GM06990 (cell line): ENCODE measurements around the gene BNC2.

Experiments used
- DNase-seq: peaks from one replicate; pipeline ENCODE4 v3.0.0-alpha.2; 2011; ENCODE audit not compliant: insufficient read length; ENCODE audit errors: extremely low read depth
- H3K27me3 ChIP-seq: replicated peaks from 2 replicates; pipeline ENCODE4 v1.6.0; 2011; ENCODE audit warnings: low read length; ENCODE audit not compliant: control insufficient read depth, insufficient read depth
- H3K36me3 ChIP-seq: 2 replicates; pipeline ENCODE4 v1.5.1; 2011; ENCODE audit warnings: low read length; ENCODE audit not compliant: control insufficient read depth, insufficient read depth
- H3K4me3 ChIP-seq: replicated peaks from 2 replicates; pipeline ENCODE4 v1.5.1; 2011; ENCODE audit warnings: low read depth, mild to moderate bottlenecking, control low read depth, low read length
- CTCF ChIP-seq: IDR thresholded peaks from 2 replicates; pipeline ENCODE4 v1.5.1; 2011; ENCODE audit warnings: low read length, control low read depth, mild to moderate bottlenecking, inconsistent platforms; ENCODE audit not compliant: insufficient read depth, poor library complexity, severe bottlenecking

The BNC2 gene

GRCh38 chr9:16524823-16525222 lies 345.6 kb downstream of the BNC2 start:
- H3K4me3 ChIP-seq = no peak overlapping the region
- no peaks in the 10 kb centered on the region for H3K36me3 ChIP-seq
- H3K27me3 ChIP-seq = no peaks in the 10 kb centered on the region
- TF ChIP-seq CTCF = no peak
- no peak for DNase-seq

GRCh38 chr9:16524078-16524477 lies 346.4 kb downstream of the BNC2 start:
- DNase-seq = no peak
- Histone ChIP-seq H3K36me3 (no peaks in the 10 kb centered on the region), H3K4me3 (no peak overlapping the region), H3K27me3 (no peaks in the 10 kb centered on the region)
- TF ChIP-seq CTCF = no peak

GRCh38 chr9:16521868-16522411 lies 348.5 kb downstream of the BNC2 start:
- no peak for TF ChIP-seq CTCF
- no peak for DNase-seq
- Histone ChIP-seq H3K27me3 (no peaks in the 10 kb centered on the region), H3K36me3 (no peaks in the 10 kb centered on the region), H3K4me3 (no peak overlapping the region)

GRCh38 chr9:16519001-16519400 lies 351.5 kb downstream of the BNC2 start:
- Histone ChIP-seq H3K27me3 (no peaks in the 10 kb centered on the region), H3K4me3 (no peak overlapping the region), H3K36me3 (no peaks in the 10 kb centered on the region)
- no peak for DNase-seq
- TF ChIP-seq CTCF = no peak

GRCh38 chr9:16516891-16517290 lies 353.6 kb downstream of the BNC2 start:
- H3K4me3 ChIP-seq = no peak overlapping the region
- TF ChIP-seq CTCF = no peak
- H3K36me3 ChIP-seq = no peaks in the 10 kb centered on the region
- no peaks in the 10 kb centered on the region for H3K27me3 ChIP-seq
- no peak for DNase-seq

- no peak for TF ChIP-seq CTCF
- no peaks in the 10 kb centered on the region for H3K36me3 ChIP-seq
- H3K27me3 ChIP-seq = no peaks in the 10 kb centered on the region
- no peak overlapping the region for H3K4me3 ChIP-seq
- no peak for DNase-seq
Measured at GRCh38 chr9:16515879-16516301, 354.6 kb downstream of the BNC2 start.
